ENCODE data around the gene DYNLT2B. TPM values are rescaled to one million over a fixed set of nuclear protein-coding genes. Genes with fewer than 3 reads are reported as not detected.
"Not testable (repeated sequence)": the region's sequence is repeated elsewhere in the genome, so short reads cannot be mapped to it uniquely, and the experiment has no call there.

Gene DYNLT2B
- total RNA-seq, 1 donor from 2014 or later = 6.1 TPM

- Histone ChIP-seq H3K4me1 (no peaks in the 10 kb centered on the region), H3K9me3 (no peaks in the 10 kb centered on the region), H3K27me3 (ENCODE audit: low read depth) (no peaks in the 10 kb centered on the region), H3K36me3 (peaks cover 75% of the 10 kb centered on the region), H3K27ac (no peak overlapping the region), H3K4me3 (no peak overlapping the region)
- TF ChIP-seq, protein P1, sequence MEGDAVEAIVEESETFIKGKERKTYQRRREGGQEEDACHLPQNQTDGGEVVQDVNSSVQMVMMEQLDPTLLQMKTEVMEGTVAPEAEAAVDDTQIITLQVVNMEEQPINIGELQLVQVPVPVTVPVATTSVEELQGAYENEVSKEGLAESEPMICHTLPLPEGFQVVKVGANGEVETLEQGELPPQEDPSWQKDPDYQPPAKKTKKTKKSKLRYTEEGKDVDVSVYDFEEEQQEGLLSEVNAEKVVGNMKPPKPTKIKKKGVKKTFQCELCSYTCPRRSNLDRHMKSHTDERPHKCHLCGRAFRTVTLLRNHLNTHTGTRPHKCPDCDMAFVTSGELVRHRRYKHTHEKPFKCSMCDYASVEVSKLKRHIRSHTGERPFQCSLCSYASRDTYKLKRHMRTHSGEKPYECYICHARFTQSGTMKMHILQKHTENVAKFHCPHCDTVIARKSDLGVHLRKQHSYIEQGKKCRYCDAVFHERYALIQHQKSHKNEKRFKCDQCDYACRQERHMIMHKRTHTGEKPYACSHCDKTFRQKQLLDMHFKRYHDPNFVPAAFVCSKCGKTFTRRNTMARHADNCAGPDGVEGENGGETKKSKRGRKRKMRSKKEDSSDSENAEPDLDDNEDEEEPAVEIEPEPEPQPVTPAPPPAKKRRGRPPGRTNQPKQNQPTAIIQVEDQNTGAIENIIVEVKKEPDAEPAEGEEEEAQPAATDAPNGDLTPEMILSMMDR (IDR thresholded peaks at IDR 0.05) = no peak
- ATAC-seq (no peak), DNase-seq (no peak)
- intact Hi-C loops (cut with DNase I) = no loop called here
These were observed 57.3 kb downstream of the DYNLT2B start for GRCh38 chr3:196260784-196261183.

GRCh38 chr3:196255776-196256175 lies 62.3 kb downstream of the DYNLT2B start:
- intact Hi-C loops (cut with DNase I) = no loop called here
- TF ChIP-seq, protein P1 (IDR thresholded peaks at IDR 0.05) = no peak
- Histone ChIP-seq H3K36me3 (peaks cover 58% of the 10 kb centered on the region), H3K27ac (no peak overlapping the region), H3K4me1 (no peaks in the 10 kb centered on the region), H3K9me3 (no peaks in the 10 kb centered on the region), H3K27me3 (ENCODE audit: low read depth) (no peaks in the 10 kb centered on the region), H3K4me3 (no peak overlapping the region)
- no peak for DNase-seq
- no peak for ATAC-seq

GRCh38 chr3:196254376-196255283 lies 63.4 kb downstream of the DYNLT2B start:
- no peaks in the 10 kb centered on the region for H3K9me3 ChIP-seq
- intact Hi-C loops (cut with DNase I) = no loop called here
- H3K27me3 ChIP-seq (ENCODE audit: low read depth) = no peaks in the 10 kb centered on the region
- TF ChIP-seq, protein P1 (IDR thresholded peaks at IDR 0.05) = no peak
- H3K36me3 ChIP-seq = peaks cover 49% of the 10 kb centered on the region
- H3K27ac ChIP-seq = no peak overlapping the region
- ATAC-seq = no peak
- H3K4me1 ChIP-seq = no peaks in the 10 kb centered on the region
- H3K4me3 ChIP-seq = no peak overlapping the region
- DNase-seq = no peak

DNA sequence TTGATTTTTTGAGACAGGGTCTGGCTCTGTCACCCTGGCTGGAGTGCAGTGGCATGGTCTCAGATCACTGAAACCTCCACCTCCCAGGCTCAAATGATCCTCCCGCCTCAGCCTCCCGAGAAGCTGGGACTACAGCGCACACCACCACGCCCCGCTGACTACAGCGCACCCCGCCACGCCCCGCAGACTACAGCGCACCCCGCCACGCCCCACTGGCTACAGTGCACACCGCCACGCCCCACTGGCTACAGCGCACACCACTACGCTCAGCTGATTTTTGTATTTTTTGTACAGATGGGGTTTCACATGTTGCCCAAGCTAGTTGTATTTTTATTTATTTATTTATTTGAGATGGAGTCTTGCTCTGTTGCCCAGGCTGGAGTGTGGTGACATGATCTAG lies 66.1 kb downstream of the DYNLT2B start:
- ATAC-seq (no peak), DNase-seq (no peak)
- no peaks in the 10 kb centered on the region for H3K9me3 ChIP-seq
- intact Hi-C loops (cut with DNase I) = no loop called here
- no peaks in the 10 kb centered on the region for H3K4me1 ChIP-seq
- no peak overlapping the region for H3K27ac ChIP-seq
- peaks cover 43% of the 10 kb centered on the region for H3K36me3 ChIP-seq
- TF ChIP-seq, protein P1 (IDR thresholded peaks at IDR 0.05) = no peak
- H3K4me3 ChIP-seq = no peak overlapping the region
- H3K27me3 ChIP-seq (ENCODE audit: low read depth) = no peaks in the 10 kb centered on the region

DNA sequence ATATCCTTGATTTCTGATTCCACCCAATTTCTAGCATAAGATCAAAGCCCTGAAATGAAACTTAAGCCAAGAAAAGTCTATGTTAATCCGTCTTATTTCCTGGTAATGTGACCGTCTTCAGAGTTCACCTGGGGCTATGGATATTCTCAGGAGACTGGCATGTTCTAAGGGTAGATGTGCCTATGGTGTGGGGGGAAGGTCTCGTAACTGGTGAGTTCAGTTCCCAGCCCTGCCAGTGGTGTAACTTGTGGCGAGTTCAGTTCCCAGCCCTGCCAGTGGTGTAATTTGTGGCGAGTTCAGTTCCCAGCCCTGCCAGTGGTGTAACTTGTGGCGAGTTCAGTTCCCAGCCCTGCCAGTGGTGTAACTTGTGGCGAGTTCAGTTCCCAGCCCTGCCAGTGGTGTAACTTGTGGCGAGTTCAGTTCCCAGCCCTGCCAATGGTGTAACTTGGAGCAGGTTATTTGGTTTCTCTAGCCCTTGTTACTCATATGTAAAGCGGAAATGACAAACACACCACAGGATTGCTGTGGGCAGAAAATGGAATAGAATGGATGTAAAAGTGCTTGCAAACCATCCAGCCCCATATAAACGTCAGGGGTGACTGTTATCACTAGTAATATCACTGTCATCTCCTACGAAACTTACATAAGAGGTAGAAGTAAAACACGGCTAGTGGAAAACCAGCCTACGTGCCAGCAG lies 71.3 kb downstream of the DYNLT2B start:
- Histone ChIP-seq H3K27ac (no peak overlapping the region), H3K27me3 (ENCODE audit: low read depth) (no peaks in the 10 kb centered on the region), H3K4me1 (no peaks in the 10 kb centered on the region), H3K4me3 (no peak overlapping the region), H3K9me3 (no peaks in the 10 kb centered on the region), H3K36me3 (peaks cover 48% of the 10 kb centered on the region)
- TF ChIP-seq, protein P1 (IDR thresholded peaks at IDR 0.05) = no peak
- intact Hi-C loops (cut with DNase I) = no loop called here
- DNase-seq (no peak), ATAC-seq (no peak)

- H3K36me3 ChIP-seq = peaks cover 69% of the 10 kb centered on the region
- H3K4me1 ChIP-seq; intact Hi-C loops (cut with DNase I); H3K27ac ChIP-seq; ATAC-seq; DNase-seq; H3K9me3 ChIP-seq; H3K27me3 ChIP-seq (ENCODE audit: low read depth); H3K4me3 ChIP-seq: not testable (repeated sequence)
These were observed 73.9 kb downstream of the DYNLT2B start for GRCh38 chr3:196244166-196244565.
